ENCODE data around the gene LCNL1.

Gene LCNL1

GRCh38 chr9:136977223-136977622, 5.6 kb upstream of the LCNL1 start, which contains the start of gene PTGDS:
Gene PTGDS, plus strand, starts transcription at chr9:136977504. Its CDS starts 75 bp downstream, at chr9:136977579.
- peak; percentile 74 for DNase-seq (ENCODE audit: low read depth)

- no peak for DNase-seq (ENCODE audit: low read depth)
Measured at GRCh38 chr9:136977649-136978072, 5.1 kb upstream of the LCNL1 start.

- DNase-seq (ENCODE audit: low read depth), result peak; percentile 59
Measured at GRCh38 chr9:136978073-136978864, 4.5 kb upstream of the LCNL1 start.

- no peak for DNase-seq (ENCODE audit: low read depth)
Measured at GRCh38 chr9:136978865-136979544, 3.8 kb upstream of the LCNL1 start.

- DNase-seq (ENCODE audit: low read depth), result no peak
Measured at GRCh38 chr9:136979769-136980587, 2.8 kb upstream of the LCNL1 start.

- DNase-seq (ENCODE audit: low read depth), result no peak
Measured at GRCh38 chr9:136980669-136981478, 1.9 kb upstream of the LCNL1 start.

- no peak for DNase-seq (ENCODE audit: low read depth)
Measured at GRCh38 chr9:136981588-136982231, 1.1 kb upstream of the LCNL1 start.

GRCh38 chr9:136983167-136983566, 374 bp downstream of the LCNL1 start:
- no peak for DNase-seq (ENCODE audit: low read depth)

- DNase-seq (ENCODE audit: low read depth), result peak; percentile 22
Measured at GRCh38 chr9:136983656-136984314, 992 bp downstream of the LCNL1 start.

GRCh38 chr9:136984464-136985026, 1.8 kb downstream of the LCNL1 start:
- DNase-seq (ENCODE audit: low read depth), result no peak

GRCh38 chr9:136985027-136985602, 2.3 kb downstream of the LCNL1 start:
- DNase-seq (ENCODE audit: low read depth), result no peak

GRCh38 chr9:136985853-136986252, 3.1 kb downstream of the LCNL1 start:
- no peak for DNase-seq (ENCODE audit: low read depth)

GRCh38 chr9:136988872-136989271, 6.1 kb downstream of the LCNL1 start:
- no peak for DNase-seq (ENCODE audit: low read depth)

- no peak for DNase-seq (ENCODE audit: low read depth)
Measured at GRCh38 chr9:136990242-136990911, 7.6 kb downstream of the LCNL1 start.

GRCh38 chr9:136991993-136992818, 9.4 kb downstream of the LCNL1 start, which contains the start of gene PAXX:
Gene PAXX, plus strand, starts transcription at chr9:136992422. Its CDS starts 22 bp downstream, at chr9:136992444.
- peak; percentile 87 for DNase-seq (ENCODE audit: low read depth)

GRCh38 chr9:136992819-136993369, 10.1 kb downstream of the LCNL1 start:
- no peak for DNase-seq (ENCODE audit: low read depth)

- no peak for DNase-seq (ENCODE audit: low read depth)
Measured at GRCh38 chr9:136994180-136994887, 11.5 kb downstream of the LCNL1 start.

Data from fibroblast of gingiva (primary cell).